GM19324 (cell line): ENCODE results near the gene JTB.
A peak's percentile ranks its signal among the peaks of the same experiment; 100 is the strongest.
"Not testable (repeated sequence)": the region's sequence is repeated elsewhere in the genome, so short reads cannot be mapped to it uniquely, and the experiment has no call there.

Experiments
- ATAC-seq: cut with Tn5 transposase; IDR thresholded peaks from one replicate; pipeline ENCODE4 v1.9.1; 2021; ENCODE audit warnings: mild to moderate bottlenecking, moderate library complexity; ENCODE audit not compliant: unreplicated experiment, low FRiP score

The JTB gene

DNA sequence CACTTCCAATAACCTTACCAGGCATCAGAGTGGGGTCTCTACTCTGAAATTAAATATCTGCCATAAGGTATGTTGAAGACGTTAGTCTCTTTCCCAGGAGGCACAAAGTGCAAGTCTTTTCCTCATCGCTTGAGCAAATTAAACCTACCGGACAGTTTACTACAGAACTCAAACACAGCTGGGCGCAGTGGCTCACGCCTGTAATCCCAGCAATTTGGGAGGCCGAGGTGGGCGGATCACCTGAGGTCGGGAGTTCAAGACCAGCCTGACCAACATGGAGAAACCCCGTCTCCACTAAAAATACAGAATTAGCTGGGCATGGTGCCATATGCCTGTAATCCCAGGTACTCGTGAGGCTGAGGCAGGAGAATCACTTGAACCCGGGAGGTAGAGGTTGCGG is 1.6 kb upstream of the JTB start:
- ATAC-seq = not testable (repeated sequence)

DNA sequence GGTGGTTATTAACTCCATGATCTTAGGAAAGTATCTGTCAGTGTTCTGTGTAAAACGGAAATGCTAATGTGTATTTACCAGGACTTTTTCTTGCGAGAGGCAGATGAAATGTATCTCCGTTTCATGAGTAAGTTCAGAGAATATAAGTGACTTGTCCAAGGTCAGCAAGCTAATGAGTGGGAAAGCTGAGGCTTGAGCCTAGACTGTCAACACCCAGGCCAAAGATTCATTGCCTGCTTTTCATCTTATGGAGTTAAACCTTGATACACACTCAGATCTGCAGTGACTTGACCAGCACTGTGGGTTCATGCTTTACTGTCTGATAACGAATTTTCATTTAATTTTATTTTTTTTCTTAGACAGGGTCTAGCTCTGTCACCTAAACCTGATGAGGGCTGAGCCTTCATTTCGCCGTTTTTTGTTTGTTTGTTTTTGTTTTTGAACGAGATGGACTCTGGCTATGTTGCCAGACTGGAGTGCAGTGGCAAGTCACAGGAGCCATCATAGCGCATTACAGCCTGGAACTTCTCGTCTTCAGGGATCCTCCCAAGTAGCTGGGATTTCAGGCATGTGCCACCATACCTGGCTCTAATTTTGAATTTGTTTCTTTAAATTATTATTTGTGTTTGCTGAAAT is 918 bp upstream of the JTB start:
- ATAC-seq = no peak

- ATAC-seq = peak; percentile 2
These were observed 640 bp downstream of the JTB start for GRCh38 chr1:153976819-153977249.

DNA sequence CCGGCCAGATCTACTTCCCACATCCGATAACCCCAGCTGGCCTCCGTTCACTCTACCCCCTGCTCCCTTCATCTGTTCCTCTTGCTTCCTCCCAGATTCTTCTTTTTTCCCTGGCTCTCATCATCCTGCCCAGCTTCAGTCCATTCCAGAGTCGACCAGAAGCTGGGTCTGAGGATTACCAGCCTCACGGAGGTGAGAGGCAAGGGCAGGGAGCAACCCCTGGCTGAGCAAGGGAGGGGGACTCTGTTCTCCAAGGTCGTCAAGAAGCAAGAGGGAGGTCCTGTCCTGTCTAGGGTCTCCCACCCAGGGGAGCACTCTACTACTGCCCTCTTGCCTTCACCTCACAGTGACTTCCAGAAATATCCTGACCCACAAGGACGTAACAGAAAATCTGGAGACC is 3.9 kb downstream of the JTB start:
- no peak for ATAC-seq

GRCh38 chr1:153973071-153973470 is 4.4 kb downstream of the JTB start:
- no peak for ATAC-seq

GRCh38 chr1:153970346-153970745 is 7.1 kb downstream of the JTB start:
- no peak for ATAC-seq

DNA sequence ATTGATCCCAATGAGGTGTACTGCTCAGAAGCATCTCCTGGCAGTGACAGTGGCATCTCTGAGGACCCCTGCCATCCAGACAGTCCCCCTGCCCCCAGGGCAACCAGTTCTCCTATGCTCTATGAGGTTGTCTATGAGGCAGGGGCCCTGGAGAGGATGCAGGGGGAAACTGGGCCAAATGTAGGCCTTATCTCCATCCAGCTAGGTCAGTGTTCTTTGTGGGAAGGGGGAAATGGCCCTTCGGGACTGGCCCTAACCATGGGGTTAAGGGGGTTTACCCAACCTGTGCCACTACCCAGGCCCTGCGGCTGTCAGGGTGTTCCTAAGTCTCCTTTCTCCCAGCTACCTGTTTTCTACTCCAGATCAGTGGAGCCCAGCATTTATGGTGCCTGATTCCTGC is 8.5 kb downstream of the JTB start:
- ATAC-seq = no peak

- ATAC-seq = no peak
These were observed 9.1 kb downstream of the JTB start for GRCh38 chr1:153968408-153968807.

DNA sequence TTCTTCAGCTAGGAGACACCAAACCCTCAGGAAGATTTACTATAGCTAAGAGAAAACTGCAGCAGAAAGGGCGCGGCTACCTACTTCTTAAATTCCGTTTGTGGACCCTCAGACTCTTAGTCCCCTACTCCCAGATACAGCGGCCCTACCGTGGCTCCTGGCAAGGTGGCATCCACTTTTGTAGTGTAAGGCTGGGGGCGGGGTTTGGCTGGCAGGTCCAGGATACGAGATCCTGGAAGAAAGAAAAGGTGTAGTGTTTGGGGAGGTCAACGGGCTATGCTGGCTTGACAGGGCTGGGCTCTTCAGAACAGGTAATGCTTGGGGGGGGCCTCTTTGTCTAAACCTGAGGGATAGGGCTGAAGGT is 9.5 kb downstream of the JTB start:
- no peak for ATAC-seq

DNA sequence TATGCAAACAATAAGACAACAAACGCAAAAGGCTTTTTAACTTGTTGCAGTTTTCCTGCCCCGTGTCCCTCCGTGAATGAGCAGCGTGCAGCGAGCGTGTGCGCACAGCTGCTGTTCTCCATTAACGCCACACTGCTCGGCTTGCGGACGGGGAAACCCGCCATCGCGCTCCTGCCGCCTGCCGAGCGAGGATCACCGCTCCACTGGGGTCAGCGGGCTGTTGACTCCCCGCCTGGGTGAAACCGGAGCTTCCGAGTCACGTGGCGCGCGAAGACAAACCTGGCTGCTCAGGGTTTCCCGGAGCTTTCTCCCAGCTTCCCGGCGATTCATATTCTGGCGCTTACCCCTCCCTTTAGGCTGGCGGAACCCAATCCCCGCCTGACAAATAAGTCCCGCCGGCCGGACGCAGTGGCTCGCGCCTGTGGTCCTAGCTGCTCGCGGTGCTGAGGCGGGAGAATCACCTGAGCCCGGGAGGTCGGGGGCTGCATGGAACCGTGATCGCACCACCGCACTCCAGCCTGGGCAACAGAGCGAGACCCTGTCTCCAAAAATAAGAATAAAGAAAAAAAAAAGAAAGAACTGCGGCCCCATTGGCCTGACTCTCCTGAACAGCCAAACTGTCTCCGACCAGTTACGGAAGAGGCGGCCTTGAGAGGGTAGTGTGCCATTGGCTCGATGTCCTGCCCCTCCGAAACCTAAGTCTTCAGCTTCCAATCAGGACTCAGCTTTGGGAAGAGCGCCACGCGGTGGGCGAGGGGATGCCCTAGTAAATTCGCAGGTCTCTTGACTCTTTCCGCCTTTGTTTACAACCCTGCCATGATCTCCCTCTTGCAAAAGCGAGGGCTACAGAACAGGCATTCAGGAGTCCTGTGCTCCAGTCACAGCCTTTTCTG is 10.1 kb downstream of the JTB start, which contains the start of gene CREB3L4:
CREB3L4 (plus strand) TSS at position 796 of the 893 bp plus-strand sequence. CDS start 624 bp downstream, outside the sequence.
- peak; percentile 65 for ATAC-seq

DNA sequence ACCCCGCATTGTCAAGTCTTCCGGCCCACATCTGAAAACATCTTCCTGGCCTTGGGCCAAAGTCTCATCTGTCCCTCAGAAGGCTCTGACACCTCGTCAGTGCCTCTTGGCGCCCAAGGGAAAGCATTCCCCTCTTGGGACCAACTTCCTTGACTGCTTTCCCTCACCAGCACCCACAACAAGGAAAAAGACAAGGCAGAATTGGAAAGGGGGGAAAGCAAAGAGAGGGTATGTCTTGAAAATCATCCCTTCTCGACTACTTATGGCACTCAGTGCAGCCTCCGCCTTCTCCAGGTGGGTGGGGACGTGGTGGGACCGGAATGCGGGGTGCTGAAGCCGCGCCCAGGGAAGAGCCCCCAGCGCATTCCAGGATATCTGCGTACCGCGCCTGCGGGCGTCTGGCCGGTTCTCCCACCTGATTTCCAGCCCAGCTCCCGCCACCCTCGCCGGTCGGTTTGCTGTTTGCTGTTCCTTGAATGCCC is 13.6 kb downstream of the JTB start:
- no peak for ATAC-seq

DNA sequence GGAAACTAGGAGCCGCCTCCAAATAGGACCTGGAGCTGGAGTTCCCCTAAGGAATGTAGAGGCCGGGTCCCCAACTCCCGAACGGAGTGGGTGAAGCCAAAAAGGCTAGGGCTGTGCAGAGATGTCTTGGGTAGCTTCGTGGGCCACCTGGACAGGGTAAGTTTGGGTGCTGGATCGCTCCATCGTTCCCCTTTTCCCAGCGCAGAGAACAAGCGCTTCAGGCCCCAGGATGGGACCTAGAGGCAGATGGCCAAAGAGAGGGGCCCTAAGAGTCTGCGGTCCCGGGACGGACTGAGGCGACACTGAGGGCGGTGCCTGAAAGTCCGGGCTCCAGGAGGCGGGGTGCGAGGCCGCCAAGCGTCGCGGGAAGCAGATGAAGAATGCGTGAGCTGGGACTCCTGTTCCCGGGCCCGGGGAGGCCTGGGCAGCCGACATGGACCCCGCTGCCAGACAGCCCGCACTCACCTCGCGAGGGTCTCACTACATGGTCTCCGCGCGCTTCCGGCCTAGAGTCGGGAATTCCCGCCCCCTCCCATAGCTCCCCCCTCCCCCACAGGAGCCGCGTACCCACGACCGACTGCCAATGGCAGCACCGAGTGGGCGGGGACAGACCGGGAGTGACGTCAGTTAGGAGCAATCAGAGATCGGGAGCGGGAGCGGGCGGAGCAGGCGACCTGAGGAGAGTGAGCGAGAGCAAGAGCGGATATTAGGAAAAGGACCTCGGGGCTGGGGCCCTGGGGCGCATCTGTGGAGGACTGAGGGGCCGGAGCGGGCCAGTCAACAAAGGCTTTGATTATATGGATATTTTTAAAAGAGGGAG is 14.2 kb downstream of the JTB start, which contains the start of gene SLC39A1:
SLC39A1 (minus strand) TSS at position 508 of the 820 bp plus-strand sequence. CDS start 822 bp downstream, outside the sequence.
- ATAC-seq = peak; percentile 57

DNA sequence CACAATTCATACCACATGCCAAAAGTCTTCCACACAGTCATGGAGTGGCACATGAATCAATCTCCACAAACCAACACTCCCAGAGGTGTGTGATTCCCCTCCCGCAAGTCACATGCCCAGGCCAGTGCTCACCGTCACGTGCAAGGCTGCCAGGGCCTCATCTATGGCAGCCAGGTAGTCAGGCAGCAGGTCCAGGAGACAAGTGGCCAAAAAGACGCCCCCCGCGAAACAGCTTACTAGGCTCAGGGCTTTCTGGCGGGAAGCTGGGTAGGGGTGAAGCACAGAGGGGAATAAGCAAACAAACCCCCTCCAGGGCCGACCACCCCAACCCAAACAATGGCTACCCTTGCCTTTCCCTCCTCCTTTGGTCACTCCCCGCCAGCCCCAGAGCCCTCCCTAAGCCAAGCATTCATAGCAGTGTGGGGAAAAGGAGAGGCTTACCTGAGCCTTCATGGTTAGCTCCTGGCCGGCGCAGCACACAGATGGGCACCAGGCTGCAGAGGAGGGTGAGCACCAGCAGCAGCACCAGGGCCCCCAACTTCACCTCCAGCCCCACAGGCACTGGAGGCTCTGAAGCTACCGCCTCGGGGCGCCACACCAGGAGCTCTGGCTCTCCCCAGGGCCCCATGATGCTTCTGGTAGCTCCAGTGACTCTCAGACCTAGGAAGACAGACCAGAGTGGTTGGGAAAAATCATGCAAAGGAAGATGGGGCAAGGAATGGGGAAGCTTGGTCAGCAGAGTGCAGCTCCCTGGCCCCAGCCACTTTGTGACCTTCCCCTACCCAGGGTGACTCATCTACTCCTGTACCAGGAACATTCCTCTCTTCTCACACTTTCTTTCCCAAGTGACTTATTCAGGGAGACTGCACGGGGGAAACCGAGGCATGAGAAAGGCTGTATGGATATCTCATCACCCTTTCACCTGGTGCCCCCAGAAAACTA is 15.1 kb downstream of the JTB start:
- ATAC-seq = no peak

GRCh38 chr1:153961421-153961820 is 16.1 kb downstream of the JTB start:
- no peak for ATAC-seq

- ATAC-seq = no peak
These were observed 17.3 kb downstream of the JTB start for GRCh38 chr1:153960206-153960605.

DNA sequence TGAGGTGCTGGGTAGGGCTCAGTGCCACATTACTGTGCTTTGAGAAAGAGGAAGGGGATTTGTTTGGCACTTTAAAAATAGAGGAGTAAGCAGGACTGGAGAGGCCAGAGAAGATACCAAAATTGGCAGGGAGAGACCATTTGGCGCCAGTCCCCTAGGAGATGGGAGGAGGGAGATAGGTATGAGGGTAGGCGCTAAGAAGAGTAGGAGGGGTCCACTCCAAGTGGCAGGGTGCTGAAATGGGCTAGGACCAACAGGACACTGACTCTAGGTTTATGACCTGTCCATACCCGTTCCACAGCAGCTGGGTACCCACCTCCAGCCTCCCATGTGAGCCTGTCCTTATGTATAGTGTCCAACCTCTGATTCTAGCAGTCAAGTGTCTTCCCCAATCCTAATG is 18.0 kb downstream of the JTB start:
- no peak for ATAC-seq

DNA sequence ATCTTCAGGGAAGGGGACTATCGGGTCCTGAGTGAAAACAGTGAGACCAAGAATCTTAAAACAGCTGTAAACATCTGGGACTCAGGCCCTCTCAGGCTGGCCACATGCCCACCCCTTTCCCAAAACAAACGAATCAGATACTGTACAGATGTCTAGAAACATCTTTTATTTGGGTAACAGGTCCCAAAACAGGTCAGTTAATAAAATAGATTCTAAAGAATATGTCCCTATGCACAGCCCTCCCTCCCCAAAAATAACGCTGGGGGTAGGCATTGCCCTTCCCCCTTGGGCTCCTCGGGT is 18.6 kb downstream of the JTB start:
- ATAC-seq = no peak

GRCh38 chr1:153958111-153958960 is 19.1 kb downstream of the JTB start, which contains the start of gene CRTC2:
Gene CRTC2 (minus strand): TSS chr1:153958612. CDS start chr1:153958497, 115 bp downstream.
- ATAC-seq = peak; percentile 65

DNA sequence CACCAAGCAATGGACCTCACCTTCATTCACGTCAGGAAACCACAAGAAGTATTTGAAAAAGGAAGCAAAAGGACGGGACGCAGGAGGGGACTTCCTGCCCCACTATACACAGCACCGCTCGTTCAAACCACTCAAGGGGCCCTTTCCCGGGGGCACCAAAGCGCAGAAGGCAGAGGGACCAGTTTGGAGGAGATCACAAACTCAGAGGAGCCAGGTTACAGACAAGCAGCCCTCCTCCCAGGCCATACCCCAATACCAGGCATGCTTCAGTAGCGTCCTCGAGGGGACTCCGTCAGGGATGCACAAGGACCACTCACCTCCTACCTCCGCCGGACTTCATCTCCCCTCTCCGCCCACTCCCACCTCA is 19.7 kb downstream of the JTB start:
- peak; percentile 12 for ATAC-seq
